Lower leg skin (tissue), 4 donors: ENCODE data around the gene FLNC. TPM values are rescaled to one million over a fixed set of nuclear protein-coding genes. Genes with fewer than 3 reads are reported as not detected.

Experiments
- DNase-seq, 2 donors: peaks; one replicate each; pipeline ENCODE4 v3.0.0-alpha.2; 2019; ENCODE audit warnings: low spot score in 2 of 2
- H3K4me3 ChIP-seq: fragments of 200-600 bp; sonication (generic); 2 replicates; pipeline ENCODE4 v1.5.1; 2017; ENCODE audit warnings: mild to moderate bottlenecking, low read depth; ENCODE audit not compliant: poor library complexity, severe bottlenecking
- POLR2A ChIP-seq, 2 donors: fragments of 450-650 bp; IDR thresholded peaks; one replicate each; pipeline ENCODE4 v1.6.1; 2016 to 2017; ENCODE audit warnings: antibody characterized with exemption in 2 of 2, mild to moderate bottlenecking in 1 of 2, moderate library complexity in 1 of 2
- WGBS, 2 donors: methylation state at CpG; one replicate each; pipeline ENCODE4 v1.1.5; 2018; 5-methylcytosine and 5-hydroxymethylcytosine counted together
- intact Hi-C: fragments of 100-400 bp; cut with DNase I; formaldehyde crosslinking; loops from one replicate; pipeline ENCODE4 v1.15.0; 2023; ENCODE audit warnings: low total_unique reads
- total RNA-seq, 4 donors: library from RNA; depleted of rRNA; stranded (reverse); fragments of >200 nt; gene quantifications; one replicate each; pipeline ENCODE4 v1.1.0, GENCODE V29; 2016
- TF ChIP-seq, protein P1 (sequence below), 3 donors: fragments of 450-650 bp; IDR thresholded peaks; one replicate each; pipeline ENCODE4 v1.5.1; 2016; ENCODE audit warnings: antibody characterized with exemption in 3 of 3, mild to moderate bottlenecking in 3 of 3, moderate library complexity in 2 of 3

FLNC gene
- total RNA-seq, 4 donors from 2014 or later, result 5.0 to 11.1 (median 6.2) TPM

DNA sequence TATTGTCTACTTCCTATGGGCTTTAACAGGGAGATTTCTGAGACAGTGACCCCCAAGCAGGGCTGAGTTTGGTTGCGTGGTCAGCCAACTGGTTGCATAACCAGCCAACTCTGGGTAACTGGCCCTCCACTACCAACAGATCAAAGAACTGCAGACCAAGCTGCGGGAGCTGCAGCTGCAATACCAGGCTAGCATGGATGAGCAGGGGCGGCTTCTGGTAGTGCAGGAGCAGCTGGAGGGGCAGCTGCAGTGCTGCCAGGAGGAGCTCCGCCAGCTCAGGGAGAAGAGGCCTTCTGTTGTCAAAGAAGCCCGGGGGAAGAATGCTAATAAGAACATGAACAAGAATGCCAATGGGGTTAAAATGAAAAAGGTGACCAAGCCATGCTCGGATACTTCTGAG lies 15.7 kb upstream of the FLNC start:
- DNase-seq, result no peak
- intact Hi-C loops, result no loop called here
- WGBS, 2 donors, result 82 to 83% methylated on average over 6 of the region's 6 CpGs
- TF ChIP-seq POLR2A (IDR thresholded peaks at IDR 0.05), result no peak
- H3K4me3 ChIP-seq, result no peak overlapping the region

DNA sequence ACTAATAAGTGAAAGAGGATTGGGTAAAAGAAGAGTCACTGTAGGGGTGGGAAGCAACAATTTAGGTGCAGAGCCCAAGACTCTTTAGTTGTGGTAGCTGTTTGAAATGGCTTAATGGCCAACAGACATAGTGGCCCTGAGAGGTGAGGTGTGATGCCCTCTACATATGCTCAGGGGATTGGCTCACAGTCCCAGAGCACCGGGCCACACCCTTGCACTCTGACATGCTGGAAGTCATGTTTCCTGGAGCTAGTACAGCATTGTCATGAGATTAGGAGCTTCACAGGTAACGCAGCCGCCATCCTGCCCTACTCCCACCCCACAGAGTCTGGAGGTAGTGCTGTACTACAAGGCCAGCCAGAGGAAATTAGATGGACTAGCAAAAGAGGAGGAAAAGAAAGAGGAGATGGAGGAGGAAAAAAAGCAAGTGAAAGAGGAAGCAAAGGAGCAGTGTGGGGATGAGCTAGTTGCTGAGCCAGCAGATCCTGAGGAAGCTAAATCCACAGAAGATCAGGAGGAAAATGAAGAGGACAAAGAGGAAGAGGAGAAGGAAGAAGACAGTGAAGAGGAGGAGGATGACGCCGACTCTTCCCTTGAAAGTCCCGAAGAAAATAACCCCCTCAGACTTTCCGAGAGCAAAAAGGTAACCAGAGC lies 14.8 kb upstream of the FLNC start:
- H3K4me3 ChIP-seq, result no peak overlapping the region
- intact Hi-C loops, result no loop called here
- no peak for TF ChIP-seq POLR2A (IDR thresholded peaks at IDR 0.05)
- TF ChIP-seq, protein P1, sequence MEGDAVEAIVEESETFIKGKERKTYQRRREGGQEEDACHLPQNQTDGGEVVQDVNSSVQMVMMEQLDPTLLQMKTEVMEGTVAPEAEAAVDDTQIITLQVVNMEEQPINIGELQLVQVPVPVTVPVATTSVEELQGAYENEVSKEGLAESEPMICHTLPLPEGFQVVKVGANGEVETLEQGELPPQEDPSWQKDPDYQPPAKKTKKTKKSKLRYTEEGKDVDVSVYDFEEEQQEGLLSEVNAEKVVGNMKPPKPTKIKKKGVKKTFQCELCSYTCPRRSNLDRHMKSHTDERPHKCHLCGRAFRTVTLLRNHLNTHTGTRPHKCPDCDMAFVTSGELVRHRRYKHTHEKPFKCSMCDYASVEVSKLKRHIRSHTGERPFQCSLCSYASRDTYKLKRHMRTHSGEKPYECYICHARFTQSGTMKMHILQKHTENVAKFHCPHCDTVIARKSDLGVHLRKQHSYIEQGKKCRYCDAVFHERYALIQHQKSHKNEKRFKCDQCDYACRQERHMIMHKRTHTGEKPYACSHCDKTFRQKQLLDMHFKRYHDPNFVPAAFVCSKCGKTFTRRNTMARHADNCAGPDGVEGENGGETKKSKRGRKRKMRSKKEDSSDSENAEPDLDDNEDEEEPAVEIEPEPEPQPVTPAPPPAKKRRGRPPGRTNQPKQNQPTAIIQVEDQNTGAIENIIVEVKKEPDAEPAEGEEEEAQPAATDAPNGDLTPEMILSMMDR (IDR thresholded peaks at IDR 0.05), result no peak
- no peak for DNase-seq
- WGBS, 2 donors, result 76 to 79% methylated on average over 7 of the region's 7 CpGs

DNA sequence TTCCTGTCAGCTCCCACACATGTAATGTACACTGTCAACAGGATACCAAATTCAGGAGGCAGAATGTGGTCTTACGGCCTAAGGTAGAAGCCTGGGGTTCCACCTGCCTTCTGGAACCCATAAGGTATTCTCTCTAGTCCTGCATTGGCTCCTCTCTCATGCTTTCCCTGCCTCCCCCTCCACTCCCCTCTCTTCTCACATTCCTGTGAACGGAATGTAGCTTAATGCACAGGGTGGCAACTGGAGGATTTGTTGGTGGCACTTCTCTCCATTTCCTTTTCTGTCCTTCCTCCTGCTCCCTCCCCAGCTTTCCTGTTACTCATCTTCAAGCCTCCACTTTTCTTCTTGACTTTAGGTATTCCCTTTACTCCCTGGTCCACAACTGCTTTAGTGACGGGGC lies 11.5 kb upstream of the FLNC start:
- TF ChIP-seq, protein P1 (IDR thresholded peaks at IDR 0.05), result no peak
- no peak for TF ChIP-seq POLR2A (IDR thresholded peaks at IDR 0.05)
- intact Hi-C loops, result no loop called here
- WGBS, 2 donors, result 82 to 95% methylated on average over 3 of the region's 3 CpGs

DNA sequence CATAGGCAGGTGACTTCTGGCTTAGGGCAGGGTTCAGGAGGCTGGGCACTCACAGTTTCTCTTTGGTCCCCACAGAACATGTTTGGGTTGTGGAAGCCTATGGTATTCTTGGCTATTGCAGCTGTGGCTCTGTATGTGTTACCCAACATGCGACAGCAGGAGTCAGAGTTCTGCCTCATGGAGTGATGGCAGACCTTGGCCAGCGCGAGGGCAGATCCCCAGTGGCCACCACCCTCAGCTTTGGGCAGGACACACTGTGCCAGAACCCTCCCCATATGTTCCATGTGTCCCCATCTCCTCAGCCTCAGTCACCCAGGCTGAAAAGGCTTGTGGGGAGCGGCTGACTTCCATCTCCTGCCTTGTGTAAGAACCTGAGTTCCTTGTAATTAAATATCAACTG lies 8.5 kb upstream of the FLNC start:
- 94 to 97% methylated on average over 4 of the region's 4 CpGs for WGBS, 2 donors
- no peak overlapping the region for H3K4me3 ChIP-seq
- intact Hi-C loops, result no loop called here
- TF ChIP-seq POLR2A (IDR thresholded peaks at IDR 0.05), result no peak
- TF ChIP-seq, protein P1 (IDR thresholded peaks at IDR 0.05), result no peak
- DNase-seq, result no peak

More for the DNA sequence above, 11.5 kb upstream of the FLNC start:
- no peak for DNase-seq
- no peak overlapping the region for H3K4me3 ChIP-seq

- no peak overlapping the region for H3K4me3 ChIP-seq
- intact Hi-C loops, result no loop called here
- DNase-seq, result no peak
- WGBS, 2 donors, result 87 to 95% methylated on average over 4 of the region's 4 CpGs
- no peak for TF ChIP-seq POLR2A (IDR thresholded peaks at IDR 0.05)
Measured at GRCh38 chr7:128826512-128826911, 3.7 kb upstream of the FLNC start.

DNA sequence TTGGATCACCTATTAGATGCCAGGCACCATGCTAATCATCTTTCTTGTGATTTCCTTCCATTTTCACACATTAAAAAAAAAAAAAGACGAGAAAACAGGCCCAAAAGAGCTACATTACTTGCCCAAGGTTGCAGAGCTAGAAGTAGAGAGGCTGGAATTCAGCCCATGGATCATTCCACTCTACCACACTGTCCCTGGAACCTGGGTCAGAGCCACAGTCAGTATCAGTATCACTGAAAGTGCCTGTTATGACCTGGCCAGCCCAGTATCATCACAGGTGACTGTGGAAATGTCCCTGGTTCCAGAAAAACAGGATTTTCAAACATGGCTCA lies 3.3 kb upstream of the FLNC start:
- DNase-seq, result no peak
- no peak overlapping the region for H3K4me3 ChIP-seq
- TF ChIP-seq, protein P1 (IDR thresholded peaks at IDR 0.05), result no peak
- TF ChIP-seq POLR2A (IDR thresholded peaks at IDR 0.05), result no peak
- 70 to 89% methylated on average over 1 of the region's 1 CpG for WGBS, 2 donors
- intact Hi-C loops, result no loop called here

- 85 to 93% methylated on average over 10 to 13 of the region's 17 CpGs for WGBS, 2 donors
- no peak for TF ChIP-seq POLR2A (IDR thresholded peaks at IDR 0.05)
- TF ChIP-seq, protein P1 (IDR thresholded peaks at IDR 0.05), result no peak
- DNase-seq, result no peak
- intact Hi-C loops, result no loop called here
- H3K4me3 ChIP-seq, result no peak overlapping the region
Measured at GRCh38 chr7:128827248-128827958, 2.8 kb upstream of the FLNC start.
